Fibroblast of the aortic adventitia (primary cell): ENCODE results near the gene SLC11A1. TPM values are rescaled to one million over a fixed set of nuclear protein-coding genes. Genes with fewer than 3 reads are reported as not detected.

Experiments
- DNase-seq: peaks from one replicate; pipeline ENCODE4 v3.0.0-alpha.2; 2010; ENCODE audit warnings: low read depth
- H3K4me3 ChIP-seq: 2 replicates; pipeline ENCODE4 v1.5.1; 2011; ENCODE audit warnings: low read depth, mild to moderate bottlenecking, control low read depth, low read length, moderate library complexity
- CTCF ChIP-seq: IDR thresholded peaks from 2 replicates; pipeline ENCODE4 v1.5.1; 2011; ENCODE audit warnings: mild to moderate bottlenecking, low read length, control low read depth, inconsistent platforms; ENCODE audit not compliant: insufficient read depth
- total RNA-seq: library from RNA; depleted of rRNA; stranded (reverse); fragments of >200 nt; gene quantifications from 2 replicates; pipeline ENCODE4 v1.2.3, GENCODE V29; 2012; ENCODE audit warnings: low replicate concordance

SLC11A1 gene
- total RNA-seq, 1 donor, result 0.09 TPM

- TF ChIP-seq CTCF, result no peak
- H3K4me3 ChIP-seq, result no peak overlapping the region
- no peak for DNase-seq
These were observed 17.9 kb upstream of the SLC11A1 start for GRCh38 chr2:218364196-218364595.

GRCh38 chr2:218366621-218367414, 15.3 kb upstream of the SLC11A1 start:
- H3K4me3 ChIP-seq, result no peak overlapping the region
- DNase-seq, result no peak
- TF ChIP-seq CTCF, result no peak

- peak; percentile 37 for DNase-seq
- TF ChIP-seq CTCF, result no peak
- H3K4me3 ChIP-seq, result peak overlapping the region; percentile 60
These were observed 14.5 kb upstream of the SLC11A1 start for GRCh38 chr2:218367415-218368149.

GRCh38 chr2:218368150-218368528, 13.9 kb upstream of the SLC11A1 start:
- DNase-seq, result no peak
- H3K4me3 ChIP-seq, result peak overlapping the region; percentile 60
- no peak for TF ChIP-seq CTCF

GRCh38 chr2:218368621-218369153, 13.4 kb upstream of the SLC11A1 start:
- no peak for DNase-seq
- H3K4me3 ChIP-seq, result no peak overlapping the region
- no peak for TF ChIP-seq CTCF

GRCh38 chr2:218369330-218369729, 12.7 kb upstream of the SLC11A1 start:
- DNase-seq, result no peak
- H3K4me3 ChIP-seq, result no peak overlapping the region
- no peak for TF ChIP-seq CTCF
